SK-N-MC (cell line): Measurements from ENCODE around the gene MTFP1.

Source experiments
- EZH2 ChIP-seq: fragments of 200-600 bp; sonication (generic); IDR thresholded peaks from one replicate; pipeline ENCODE4 v1.6.1; 2017; ENCODE audit warnings: antibody characterized with exemption
- FOXP2 ChIP-seq: optimal IDR thresholded peaks from 2 replicates; pipeline ENCODE3; 2011; ENCODE audit warnings: mild to moderate bottlenecking, moderate library complexity; ENCODE audit not compliant: insufficient read depth; ENCODE audit errors: extremely low read length, control extremely low read depth
- POLR2AphosphoS5 ChIP-seq: IDR thresholded peaks from 2 replicates; pipeline ENCODE4 v1.6.1; 2012; ENCODE audit warnings: mild to moderate bottlenecking, low read depth, low read length, borderline replicate concordance

GRCh38 chr22:30398685-30399680 is 26.6 kb upstream of the MTFP1 start:
- TF ChIP-seq EZH2: no peak
- TF ChIP-seq POLR2AphosphoS5: no peak
- no peak for TF ChIP-seq FOXP2
